ENCODE data around the gene OR2V1. TPM values are rescaled to one million over a fixed set of nuclear protein-coding genes. Genes with fewer than 3 reads are reported as not detected.
A peak's percentile ranks its signal among the peaks of the same experiment; 100 is the strongest.
"Not testable (repeated sequence)": the region's sequence is repeated elsewhere in the genome, so short reads cannot be mapped to it uniquely, and the experiment has no call there.

OR2V1 gene
- total and polyA plus RNA-seq, 8 donors, result 0.06 TPM; not detected in 6

GRCh38 chr5:181120306-181120705 is 10.7 kb downstream of the OR2V1 start:
- DNase-seq, result no peak
- TF ChIP-seq CTCF (IDR thresholded peaks at IDR 0.05), result no peak
- Histone ChIP-seq H3K36me3 (no peaks in the 10 kb centered on the region), H3K27ac (no peak overlapping the region), H3K4me1 (peaks cover 0 to 6% of the 10 kb centered on the region in 2 donors), H3K4me3 (no peak overlapping the region), H3K9me3 (no peaks in the 10 kb centered on the region), H3K27me3 (peaks cover 19 to 75% of the 10 kb centered on the region in 2 donors)
- intact Hi-C loops (cut with DNase I), result no loop called here
- ATAC-seq, result no peak

- TF ChIP-seq CTCF (IDR thresholded peaks at IDR 0.05), result no peak
- H3K27me3 ChIP-seq, result peaks cover 31 to 87% of the 10 kb centered on the region in 2 donors
Measured at GRCh38 chr5:181119105-181119504, 11.9 kb downstream of the OR2V1 start.

GRCh38 chr5:181118369-181118768 is 12.6 kb downstream of the OR2V1 start:
- DNase-seq, result no peak
- intact Hi-C loops (cut with DNase I), result no loop called here
- H3K4me1 ChIP-seq, result peaks cover 0 to 6% of the 10 kb centered on the region in 2 donors
- H3K27ac ChIP-seq, result no peak overlapping the region
- H3K9me3 ChIP-seq, result no peaks in the 10 kb centered on the region
- ATAC-seq, result no peak
- TF ChIP-seq CTCF (IDR thresholded peaks at IDR 0.05), result no peak
- no peak overlapping the region for H3K4me3 ChIP-seq
- peaks cover 33 to 90% of the 10 kb centered on the region in 2 donors for H3K27me3 ChIP-seq
- H3K36me3 ChIP-seq, result no peaks in the 10 kb centered on the region

More at GRCh38 chr5:181119105-181119504, 11.9 kb downstream of the OR2V1 start:
- DNase-seq (no peak), ATAC-seq (no peak)
- H3K9me3 ChIP-seq, result no peaks in the 10 kb centered on the region
- no peak overlapping the region for H3K27ac ChIP-seq
- no peaks in the 10 kb centered on the region for H3K36me3 ChIP-seq
- peaks cover 0 to 6% of the 10 kb centered on the region in 2 donors for H3K4me1 ChIP-seq
- no peak overlapping the region for H3K4me3 ChIP-seq
- intact Hi-C loops (cut with DNase I), result no loop called here

- no peak overlapping the region for H3K27ac ChIP-seq
- TF ChIP-seq CTCF (IDR thresholded peaks at IDR 0.05), result no peak
- intact Hi-C loops (cut with DNase I), result no loop called here
- peak in 1 of 4 donors; percentile 8 for DNase-seq
- peak; percentile 32 for ATAC-seq
- H3K27me3 ChIP-seq, result peaks cover 33 to 95% of the 10 kb centered on the region in 2 donors
- no peaks in the 10 kb centered on the region for H3K36me3 ChIP-seq
- no peaks in the 10 kb centered on the region for H3K9me3 ChIP-seq
- H3K4me3 ChIP-seq, result no peak overlapping the region
- no peaks in the 10 kb centered on the region for H3K4me1 ChIP-seq
Measured at GRCh38 chr5:181114844-181115778, 15.9 kb downstream of the OR2V1 start.

GRCh38 chr5:181114284-181114843 is 16.6 kb downstream of the OR2V1 start:
- intact Hi-C loops (cut with DNase I), result no loop called here
- no peak for DNase-seq
- peaks cover 33 to 95% of the 10 kb centered on the region in 2 donors for H3K27me3 ChIP-seq

DNA sequence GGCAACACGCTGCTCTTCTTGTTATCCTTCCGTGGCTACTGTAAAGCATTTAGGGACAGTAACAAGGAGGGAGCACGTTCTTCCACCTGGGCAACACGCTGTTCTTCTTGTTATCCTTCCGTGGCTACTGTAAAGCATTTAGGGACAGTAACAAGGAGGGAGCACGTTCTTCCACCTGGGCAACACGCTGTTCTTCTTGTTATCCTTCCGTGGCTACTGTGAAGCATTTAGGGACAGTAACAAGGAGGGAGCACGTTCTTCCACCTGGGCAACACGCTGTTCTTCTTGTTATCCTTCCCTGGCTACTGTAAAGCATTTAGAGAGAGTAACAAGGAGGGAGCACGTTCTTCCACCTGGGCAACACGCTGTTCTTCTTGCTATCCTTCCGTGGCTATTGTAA is 17.4 kb downstream of the OR2V1 start:
- H3K27ac ChIP-seq; DNase-seq; H3K9me3 ChIP-seq; ATAC-seq; H3K4me3 ChIP-seq; H3K36me3 ChIP-seq; intact Hi-C loops (cut with DNase I); H3K4me1 ChIP-seq: not testable (repeated sequence)
- H3K27me3 ChIP-seq, result peaks cover 33 to 95% of the 10 kb centered on the region in 2 donors

More at GRCh38 chr5:181114284-181114843, 16.6 kb downstream of the OR2V1 start:
- ATAC-seq, result no peak
- Histone ChIP-seq H3K27ac (no peak overlapping the region), H3K9me3 (no peaks in the 10 kb centered on the region), H3K4me1 (no peaks in the 10 kb centered on the region), H3K36me3 (no peaks in the 10 kb centered on the region), H3K4me3 (no peak overlapping the region)
- TF ChIP-seq CTCF (IDR thresholded peaks at IDR 0.05), result no peak
